Liver (tissue), 9 donors: ENCODE measurements around the gene PRPS1L1. TPM values are rescaled to one million over a fixed set of nuclear protein-coding genes. Genes with fewer than 3 reads are reported as not detected.

ENCODE experiments used
- DNase-seq: peaks from one replicate; pipeline ENCODE4 v3.0.0-alpha.2; 2017; ENCODE audit warnings: low spot score
- H3K27ac ChIP-seq, 2 donors: one replicate each; pipeline ENCODE4 v1.7.0; 2013; ENCODE audit warnings: inconsistent platforms in 2 of 2, low read length in 2 of 2, control low read depth in 1 of 2, low read depth in 1 of 2, mild to moderate bottlenecking in 1 of 2
- H3K27me3 ChIP-seq, 4 donors: one replicate each; pipeline versions ENCODE4 v1.6.1 to v1.7.0; 2013; ENCODE audit warnings: low read length in 3 of 4, inconsistent platforms in 1 of 4, mild to moderate bottlenecking in 1 of 4, moderate library complexity in 1 of 4; ENCODE audit not compliant: control insufficient read depth in 4 of 4, insufficient read depth in 4 of 4
- H3K36me3 ChIP-seq, 4 donors: one replicate each; pipeline versions ENCODE4 v1.6.1 to v1.7.0; 2013; ENCODE audit warnings: low read length in 3 of 4, mild to moderate bottlenecking in 3 of 4, low read depth in 1 of 4, moderate library complexity in 1 of 4; ENCODE audit not compliant: control insufficient read depth in 4 of 4, insufficient read depth in 3 of 4
- H3K4me1 ChIP-seq, 4 donors: one replicate each; pipeline versions ENCODE4 v1.6.1 to v1.7.0; 2013; ENCODE audit warnings: low read length in 3 of 4, mild to moderate bottlenecking in 3 of 4, moderate library complexity in 1 of 4; ENCODE audit not compliant: control insufficient read depth in 4 of 4, insufficient read depth in 4 of 4
- H3K4me3 ChIP-seq, 3 donors: one replicate each; pipeline versions ENCODE4 v1.6.1 to v1.7.0; 2013; ENCODE audit warnings: low read length in 3 of 3, control low read depth in 1 of 3, low read depth in 1 of 3, mild to moderate bottlenecking in 1 of 3
- H3K9ac ChIP-seq, 2 donors: one replicate each; pipeline ENCODE4 v1.7.0; 2013; ENCODE audit warnings: low read length in 2 of 2, mild to moderate bottlenecking in 2 of 2, moderate library complexity in 2 of 2, control low read depth in 1 of 2, low read depth in 1 of 2
- H3K9me3 ChIP-seq, 4 donors: one replicate each; pipeline versions ENCODE4 v1.6.1 to v1.7.0; 2013; ENCODE audit warnings: low read length in 3 of 4; ENCODE audit not compliant: control insufficient read depth in 4 of 4
- EGR1 ChIP-seq, 2 donors: IDR thresholded peaks; 2 replicates each; pipeline ENCODE4 v1.6.1; 2016 to 2018; ENCODE audit warnings: antibody characterized with exemption in 2 of 2, low read depth in 2 of 2
- FOXA1 ChIP-seq: IDR thresholded peaks from 2 replicates; pipeline ENCODE4 v1.6.1; 2016; ENCODE audit warnings: antibody characterized with exemption
- FOXA2 ChIP-seq: IDR thresholded peaks from 2 replicates; pipeline ENCODE4 v1.6.1; 2016; ENCODE audit warnings: antibody characterized with exemption
- GABPA ChIP-seq, 2 donors: IDR thresholded peaks in 1 of 2; conservative IDR thresholded peaks in 1 of 2; 2 replicates each; pipeline ENCODE4 v1.6.1; 2016; ENCODE audit warnings: antibody characterized with exemption in 2 of 2, mild to moderate bottlenecking in 1 of 2, moderate library complexity in 1 of 2
- HNF4G ChIP-seq: IDR thresholded peaks from 2 replicates; pipeline ENCODE4 v1.6.1; 2016; ENCODE audit warnings: antibody characterized with exemption
- JUND ChIP-seq, 2 donors: IDR thresholded peaks; 2 replicates each; pipeline ENCODE4 v1.6.1; 2016; ENCODE audit warnings: antibody characterized with exemption in 2 of 2
- NR2F2 ChIP-seq: IDR thresholded peaks from 2 replicates; pipeline ENCODE4 v1.6.1; 2016; ENCODE audit warnings: antibody characterized with exemption
- RAD21 ChIP-seq, 2 donors: IDR thresholded peaks; 2 replicates each; pipeline ENCODE4 v1.6.1; 2016; ENCODE audit warnings: antibody characterized with exemption in 2 of 2, mild to moderate bottlenecking in 2 of 2
- RXRA ChIP-seq, 2 donors: IDR thresholded peaks; 2 replicates each; pipeline ENCODE4 v1.6.1; 2017 to 2018; ENCODE audit warnings: antibody characterized with exemption in 2 of 2, mild to moderate bottlenecking in 1 of 2
- SP1 ChIP-seq: IDR thresholded peaks from 2 replicates; pipeline ENCODE4 v1.6.1; 2018; ENCODE audit warnings: antibody characterized with exemption, mild to moderate bottlenecking
- TAF1 ChIP-seq: conservative IDR thresholded peaks from 2 replicates; pipeline ENCODE4 v1.6.1; 2016; ENCODE audit warnings: antibody characterized with exemption, mild to moderate bottlenecking
- YY1 ChIP-seq: IDR thresholded peaks from 2 replicates; pipeline ENCODE4 v1.6.1; 2016; ENCODE audit warnings: antibody characterized with exemption, mild to moderate bottlenecking
- WGBS: extraction: QIAGEN DNeasy Blood & Tissue Kit; methylation state at CpG from one replicate; pipeline ENCODE4 v1.1.7; 2013; 5-methylcytosine and 5-hydroxymethylcytosine counted together
- polyA plus RNA-seq, 2 donors: library from polyadenylated mRNA; stranded (reverse) in 1 of 2; unstranded in 1 of 2; fragments of 200-250 nt in 1 of 2; fragments of >200 nt in 1 of 2; fragmentation: Nextera tagmentation in 1 of 2; extraction: Ambion mirVana in 1 of 2; gene quantifications; one replicate each; pipeline versions ENCODE4 v1.2.1 to v1.2.3, GENCODE V29; 2013 to 2015
- total RNA-seq, 2 donors: library from RNA; depleted of rRNA; stranded (reverse); fragments of >200 nt; gene quantifications; one replicate each; pipeline ENCODE4 v1.2.3, GENCODE V29; 2014
- TF ChIP-seq, protein P1 (sequence below): IDR thresholded peaks from 2 replicates; pipeline ENCODE4 v1.6.1; 2016; ENCODE audit warnings: antibody characterized with exemption
- TF ChIP-seq, protein P2 (sequence below): fragments of 150-350 bp; IDR thresholded peaks from 2 replicates; pipeline ENCODE4 v1.5.1; 2017; ENCODE audit warnings: improper control_type of control experiment, low read depth, low read length; ENCODE audit not compliant: missing input control
- TF ChIP-seq, protein P3 (sequence below): IDR thresholded peaks from 2 replicates; pipeline ENCODE4 v1.6.1; 2016; ENCODE audit warnings: antibody characterized with exemption, mild to moderate bottlenecking
- TF ChIP-seq, protein P4 (sequence below): IDR thresholded peaks from 2 replicates; pipeline ENCODE4 v1.6.1; 2016; ENCODE audit warnings: antibody characterized with exemption
- donor health status: healthy.
- donor health status: healthy.
- donor health status: healthy.
- donor health status: healthy.
- donor health status: healthy.

PRPS1L1 gene
- total and polyA plus RNA-seq, 4 donors, result not detected

DNA sequence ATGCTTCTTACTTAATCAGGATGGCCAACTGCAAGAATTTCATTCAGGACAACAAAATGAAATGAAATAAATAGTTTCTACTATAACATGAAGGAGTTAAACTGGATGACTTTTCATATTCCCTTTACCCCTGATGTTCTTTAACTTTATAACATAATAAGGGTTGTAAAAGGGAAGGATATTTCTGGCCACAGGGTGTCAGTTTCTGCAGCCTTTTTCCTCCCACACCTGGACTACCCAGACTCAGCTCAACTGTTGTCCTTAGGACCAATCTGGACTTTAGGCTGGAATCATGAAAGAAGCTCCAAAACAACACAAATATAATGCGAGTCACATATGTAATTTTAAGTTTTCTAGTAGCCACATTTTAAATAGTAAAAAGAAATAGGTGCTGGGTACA is 43.4 kb downstream of the PRPS1L1 start:
- 90% methylated on average over 1 of the region's 1 CpG for WGBS
- Histone ChIP-seq H3K36me3 (no peaks in the 10 kb centered on the region), H3K27ac (no peak overlapping the region), H3K27me3 (no peaks in the 10 kb centered on the region), H3K4me3 (no peak overlapping the region), H3K9ac (no peak overlapping the region), H3K4me1 (no peaks in the 10 kb centered on the region), H3K9me3 (no peaks in the 10 kb centered on the region)
- no peak for DNase-seq
- TF ChIP-seq JUND (IDR thresholded peaks at IDR 0.05) (no peak), HNF4G (no peak), EGR1 (IDR thresholded peaks at IDR 0.05; ENCODE audit: low read depth in 2 of 2) (no peak), FOXA2 (no peak), NR2F2 (no peak), SP1 (no peak), RAD21 (IDR thresholded peaks at IDR 0.05) (no peak), YY1 (no peak), FOXA1 (no peak), GABPA (IDR thresholded peaks at IDR 0.05 in 1 of 2, conservative IDR thresholded peaks at IDR 0.05 in 1 of 2) (no peak)
- TF ChIP-seq, protein P1, sequence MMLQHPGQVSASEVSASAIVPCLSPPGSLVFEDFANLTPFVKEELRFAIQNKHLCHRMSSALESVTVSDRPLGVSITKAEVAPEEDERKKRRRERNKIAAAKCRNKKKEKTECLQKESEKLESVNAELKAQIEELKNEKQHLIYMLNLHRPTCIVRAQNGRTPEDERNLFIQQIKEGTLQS, result no peak
- TF ChIP-seq, protein P2, sequence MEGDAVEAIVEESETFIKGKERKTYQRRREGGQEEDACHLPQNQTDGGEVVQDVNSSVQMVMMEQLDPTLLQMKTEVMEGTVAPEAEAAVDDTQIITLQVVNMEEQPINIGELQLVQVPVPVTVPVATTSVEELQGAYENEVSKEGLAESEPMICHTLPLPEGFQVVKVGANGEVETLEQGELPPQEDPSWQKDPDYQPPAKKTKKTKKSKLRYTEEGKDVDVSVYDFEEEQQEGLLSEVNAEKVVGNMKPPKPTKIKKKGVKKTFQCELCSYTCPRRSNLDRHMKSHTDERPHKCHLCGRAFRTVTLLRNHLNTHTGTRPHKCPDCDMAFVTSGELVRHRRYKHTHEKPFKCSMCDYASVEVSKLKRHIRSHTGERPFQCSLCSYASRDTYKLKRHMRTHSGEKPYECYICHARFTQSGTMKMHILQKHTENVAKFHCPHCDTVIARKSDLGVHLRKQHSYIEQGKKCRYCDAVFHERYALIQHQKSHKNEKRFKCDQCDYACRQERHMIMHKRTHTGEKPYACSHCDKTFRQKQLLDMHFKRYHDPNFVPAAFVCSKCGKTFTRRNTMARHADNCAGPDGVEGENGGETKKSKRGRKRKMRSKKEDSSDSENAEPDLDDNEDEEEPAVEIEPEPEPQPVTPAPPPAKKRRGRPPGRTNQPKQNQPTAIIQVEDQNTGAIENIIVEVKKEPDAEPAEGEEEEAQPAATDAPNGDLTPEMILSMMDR, result no peak
- TF ChIP-seq, protein P3, sequence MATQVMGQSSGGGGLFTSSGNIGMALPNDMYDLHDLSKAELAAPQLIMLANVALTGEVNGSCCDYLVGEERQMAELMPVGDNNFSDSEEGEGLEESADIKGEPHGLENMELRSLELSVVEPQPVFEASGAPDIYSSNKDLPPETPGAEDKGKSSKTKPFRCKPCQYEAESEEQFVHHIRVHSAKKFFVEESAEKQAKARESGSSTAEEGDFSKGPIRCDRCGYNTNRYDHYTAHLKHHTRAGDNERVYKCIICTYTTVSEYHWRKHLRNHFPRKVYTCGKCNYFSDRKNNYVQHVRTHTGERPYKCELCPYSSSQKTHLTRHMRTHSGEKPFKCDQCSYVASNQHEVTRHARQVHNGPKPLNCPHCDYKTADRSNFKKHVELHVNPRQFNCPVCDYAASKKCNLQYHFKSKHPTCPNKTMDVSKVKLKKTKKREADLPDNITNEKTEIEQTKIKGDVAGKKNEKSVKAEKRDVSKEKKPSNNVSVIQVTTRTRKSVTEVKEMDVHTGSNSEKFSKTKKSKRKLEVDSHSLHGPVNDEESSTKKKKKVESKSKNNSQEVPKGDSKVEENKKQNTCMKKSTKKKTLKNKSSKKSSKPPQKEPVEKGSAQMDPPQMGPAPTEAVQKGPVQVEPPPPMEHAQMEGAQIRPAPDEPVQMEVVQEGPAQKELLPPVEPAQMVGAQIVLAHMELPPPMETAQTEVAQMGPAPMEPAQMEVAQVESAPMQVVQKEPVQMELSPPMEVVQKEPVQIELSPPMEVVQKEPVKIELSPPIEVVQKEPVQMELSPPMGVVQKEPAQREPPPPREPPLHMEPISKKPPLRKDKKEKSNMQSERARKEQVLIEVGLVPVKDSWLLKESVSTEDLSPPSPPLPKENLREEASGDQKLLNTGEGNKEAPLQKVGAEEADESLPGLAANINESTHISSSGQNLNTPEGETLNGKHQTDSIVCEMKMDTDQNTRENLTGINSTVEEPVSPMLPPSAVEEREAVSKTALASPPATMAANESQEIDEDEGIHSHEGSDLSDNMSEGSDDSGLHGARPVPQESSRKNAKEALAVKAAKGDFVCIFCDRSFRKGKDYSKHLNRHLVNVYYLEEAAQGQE, result no peak

DNA sequence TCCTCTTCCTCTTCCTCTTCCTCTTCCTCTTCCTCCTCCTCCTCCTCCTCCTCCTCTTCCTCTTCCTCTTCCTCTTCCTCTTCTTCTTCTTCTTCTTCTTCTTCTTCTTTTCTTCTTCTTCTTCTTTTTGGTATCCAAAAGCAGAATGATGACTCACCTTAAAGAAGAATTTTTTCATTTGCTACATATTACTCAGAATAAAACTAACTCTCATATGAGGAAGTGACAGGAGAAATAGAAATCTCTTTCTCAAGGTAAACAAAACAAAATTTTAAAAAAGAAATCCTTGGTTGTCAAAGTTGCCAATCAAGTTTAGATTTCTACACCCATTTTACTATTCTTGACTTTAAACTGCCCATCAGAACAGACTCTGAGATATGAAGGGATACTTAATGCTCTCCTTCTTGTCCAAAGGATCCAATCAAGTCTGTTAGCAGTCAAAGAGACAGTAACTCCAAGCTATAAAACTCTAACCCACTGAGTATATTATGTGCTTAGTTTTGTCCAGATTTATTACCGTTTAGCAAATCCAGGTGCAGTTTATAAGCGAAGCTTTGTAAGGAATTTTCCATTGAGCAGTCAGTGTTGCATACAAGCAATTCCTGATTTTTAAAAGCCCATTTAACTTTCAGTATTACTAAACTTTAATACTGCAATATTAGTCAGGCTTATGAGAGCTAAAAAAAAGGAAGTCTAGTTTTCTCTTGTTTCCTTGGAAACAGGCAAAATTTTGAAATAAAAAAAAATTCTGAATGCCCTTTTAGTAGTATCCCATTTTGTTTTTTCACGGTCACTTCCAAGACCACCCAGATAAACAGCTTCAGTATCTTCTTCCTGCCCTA is 44.2 kb downstream of the PRPS1L1 start:
- Histone ChIP-seq H3K4me3 (no peak overlapping the region), H3K9ac (no peak overlapping the region), H3K4me1 (no peaks in the 10 kb centered on the region), H3K27ac (no peak overlapping the region), H3K36me3 (no peaks in the 10 kb centered on the region), H3K27me3 (no peaks in the 10 kb centered on the region), H3K9me3 (no peaks in the 10 kb centered on the region)
- 69% methylated on average over 3 of the region's 3 CpGs for WGBS
- TF ChIP-seq SP1 (no peak), YY1 (no peak), HNF4G (no peak), TAF1 (no peak), NR2F2 (no peak), GABPA (IDR thresholded peaks at IDR 0.05 in 1 of 2, conservative IDR thresholded peaks at IDR 0.05 in 1 of 2) (no peak), RAD21 (IDR thresholded peaks at IDR 0.05) (no peak), RXRA (IDR thresholded peaks at IDR 0.05) (no peak)
- TF ChIP-seq, protein P3, result no peak
- TF ChIP-seq, protein P4, sequence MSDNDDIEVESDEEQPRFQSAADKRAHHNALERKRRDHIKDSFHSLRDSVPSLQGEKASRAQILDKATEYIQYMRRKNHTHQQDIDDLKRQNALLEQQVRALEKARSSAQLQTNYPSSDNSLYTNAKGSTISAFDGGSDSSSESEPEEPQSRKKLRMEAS, result no peak
- DNase-seq, result no peak
